ENCODE data around the gene MBD6.
"Not testable (repeated sequence)": the region's sequence is repeated elsewhere in the genome, so short reads cannot be mapped to it uniquely, and the experiment has no call there.

Gene MBD6

DNA sequence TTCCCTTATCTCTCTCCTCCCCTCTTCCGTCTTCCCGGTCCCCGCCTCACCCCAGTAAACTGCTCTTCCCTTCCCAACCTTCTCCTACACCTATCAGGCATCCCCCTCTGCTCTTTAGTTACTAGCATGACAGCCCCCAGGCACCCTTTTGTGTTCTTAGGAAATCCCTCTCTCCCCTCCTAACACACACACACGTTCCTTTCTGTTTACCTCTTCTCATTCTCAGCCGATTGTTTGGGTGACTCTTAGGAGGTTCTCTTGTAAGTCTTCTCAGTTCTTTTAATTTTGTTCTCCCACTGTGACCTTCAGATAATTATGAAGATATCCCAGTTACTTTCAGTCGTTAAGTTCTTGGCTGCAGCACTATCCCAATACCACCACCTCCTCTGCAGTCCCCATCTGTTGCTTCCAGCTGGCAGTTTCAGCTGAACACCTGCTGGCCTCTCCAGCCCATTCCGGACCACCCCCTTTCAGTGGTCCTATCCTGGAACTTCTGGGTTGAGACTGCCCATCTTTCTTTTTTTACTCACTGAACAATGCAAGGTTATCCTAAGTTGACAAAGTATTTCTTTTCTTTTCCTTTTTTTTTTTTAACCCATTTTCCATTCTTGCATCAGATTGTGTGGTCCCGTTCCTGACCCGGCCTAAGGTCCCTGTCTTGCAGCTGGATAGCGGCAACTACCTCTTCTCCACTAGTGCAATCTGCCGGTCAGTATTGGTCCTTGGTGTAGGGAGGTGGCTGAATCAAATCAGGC is 34.0 kb upstream of the MBD6 start:
- DNase-seq = peak; percentile 24

DNA sequence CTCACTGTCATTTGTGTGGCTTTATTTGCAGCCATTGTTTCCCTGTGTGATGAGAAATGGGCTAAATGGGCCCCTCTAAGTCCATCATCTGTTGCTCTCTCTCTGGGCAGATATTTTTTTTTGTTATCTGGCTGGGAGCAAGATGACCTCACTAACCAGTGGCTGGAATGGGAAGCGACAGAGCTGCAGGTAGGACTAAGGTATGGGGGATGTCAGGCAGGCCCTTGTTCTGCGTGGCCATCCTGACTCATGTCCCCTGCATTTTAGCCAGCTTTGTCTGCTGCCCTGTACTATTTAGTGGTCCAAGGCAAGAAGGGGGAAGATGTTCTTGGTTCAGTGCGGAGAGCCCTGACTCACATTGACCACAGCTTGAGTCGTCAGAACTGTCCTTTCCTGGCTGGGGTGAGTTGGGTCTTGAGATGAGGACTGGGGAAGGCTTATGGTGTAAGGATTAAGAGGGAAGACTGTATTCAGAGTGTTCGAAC is 33.4 kb upstream of the MBD6 start:
- no peak for DNase-seq

DNA sequence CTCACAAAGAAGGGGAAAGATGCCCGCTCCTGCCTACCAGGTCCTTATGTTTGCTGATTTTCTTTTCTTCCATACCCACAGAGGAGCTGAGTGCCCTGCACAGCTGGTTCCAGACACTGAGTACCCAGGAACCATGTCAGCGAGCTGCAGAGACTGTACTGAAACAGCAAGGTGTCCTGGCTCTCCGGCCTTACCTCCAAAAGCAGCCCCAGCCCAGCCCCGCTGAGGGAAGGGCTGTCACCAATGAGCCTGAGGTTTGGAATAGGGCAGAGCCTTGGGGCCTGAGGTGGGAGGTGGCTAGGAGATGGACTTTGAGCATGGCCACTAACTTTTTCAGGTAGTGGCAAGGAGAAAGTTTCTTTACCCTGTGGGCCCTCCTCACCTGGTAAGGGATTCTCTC is 32.5 kb upstream of the MBD6 start:
- DNase-seq = no peak

DNA sequence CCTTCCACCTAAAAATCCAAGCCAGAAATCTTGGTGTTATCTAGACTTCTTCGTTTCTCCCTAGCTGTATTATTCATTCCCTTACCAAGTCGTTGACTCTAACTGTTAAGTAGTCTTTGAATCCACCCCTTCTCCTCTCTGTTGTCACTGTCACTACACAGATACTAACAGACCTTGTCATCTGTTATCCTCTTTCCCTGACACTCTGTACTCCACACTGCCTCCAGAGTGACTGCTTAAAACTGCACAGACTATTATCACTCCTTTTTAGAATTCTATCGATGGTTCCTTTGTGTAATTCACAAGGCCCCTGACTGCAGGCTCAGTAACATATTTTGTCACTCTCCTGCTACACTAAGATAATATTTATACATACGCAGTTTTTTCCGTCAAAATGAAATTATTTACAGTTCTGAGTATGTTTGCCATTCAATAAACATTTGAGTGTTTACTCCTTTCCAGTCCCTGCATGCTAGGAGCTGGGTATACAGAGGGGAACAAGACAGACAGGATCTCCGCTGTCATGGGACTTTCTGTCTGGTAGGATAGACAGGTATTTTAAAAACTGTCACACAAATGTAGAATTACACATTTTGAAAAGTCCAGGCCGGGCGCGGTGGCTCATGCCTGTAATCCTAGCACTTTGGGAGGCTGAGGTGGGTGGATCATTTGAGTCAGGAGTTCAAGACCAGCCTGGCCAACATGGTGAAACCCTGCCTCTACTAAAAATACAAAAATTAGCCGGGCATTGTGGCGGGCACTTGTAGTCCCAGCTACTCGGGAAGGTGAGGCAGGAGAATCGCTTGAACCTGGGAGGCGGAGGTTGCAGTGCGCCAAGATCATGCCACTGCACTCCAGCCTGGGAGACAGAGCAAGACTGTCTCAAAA is 31.0 kb upstream of the MBD6 start:
- DNase-seq = peak; percentile 18

DNA sequence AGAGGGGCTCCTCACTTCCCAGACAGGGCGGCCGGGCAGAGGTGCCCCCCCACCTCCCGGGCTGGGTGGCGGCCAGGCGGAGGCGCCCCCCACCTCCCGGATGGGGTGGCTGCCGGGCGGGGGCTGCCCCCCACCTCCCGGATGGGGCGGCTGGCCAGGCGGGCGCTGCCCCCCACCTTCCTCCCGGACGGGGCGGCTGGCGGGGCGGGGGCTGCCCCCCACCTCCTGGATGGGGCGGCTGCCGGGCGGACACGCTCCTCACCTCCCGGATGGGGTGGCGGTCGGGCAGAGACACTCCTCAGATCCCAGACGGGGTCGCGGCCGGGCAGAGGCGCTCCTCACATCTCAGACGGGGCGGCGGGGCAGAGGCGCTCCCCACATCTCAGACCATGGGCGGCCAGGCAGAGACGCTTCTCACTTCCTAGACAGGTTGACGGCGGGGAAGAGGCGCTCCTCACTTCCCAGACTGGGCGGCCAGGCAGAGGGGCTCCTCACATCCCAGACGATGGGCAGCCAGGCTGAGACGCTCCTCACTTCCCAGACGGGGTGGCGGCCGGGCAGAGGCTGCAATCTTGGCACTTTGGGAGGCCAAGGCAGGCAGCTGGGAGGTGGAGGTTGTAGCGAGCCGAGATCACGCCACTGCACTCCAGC is 27.4 kb upstream of the MBD6 start:
- not testable (repeated sequence) for DNase-seq

DNA sequence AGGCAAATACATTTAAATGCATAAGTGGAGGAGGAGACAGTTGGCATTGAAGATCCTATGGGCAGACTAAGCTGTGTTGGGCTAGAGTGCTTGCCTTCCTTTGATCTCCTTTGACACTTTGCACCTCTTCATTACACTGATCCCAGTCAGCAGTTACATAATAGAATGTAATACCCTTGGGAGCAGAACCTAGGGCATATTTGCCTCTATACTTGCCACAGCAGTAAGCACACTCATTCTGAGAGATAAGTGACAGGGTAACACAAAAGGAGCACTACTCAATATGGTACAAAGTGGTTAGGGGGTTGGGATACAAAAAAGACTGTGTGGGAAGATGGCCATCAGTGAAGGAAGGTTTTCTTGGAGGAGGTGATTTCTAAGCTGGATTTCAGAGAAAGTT is 25.8 kb upstream of the MBD6 start:
- no peak for DNase-seq

DNA sequence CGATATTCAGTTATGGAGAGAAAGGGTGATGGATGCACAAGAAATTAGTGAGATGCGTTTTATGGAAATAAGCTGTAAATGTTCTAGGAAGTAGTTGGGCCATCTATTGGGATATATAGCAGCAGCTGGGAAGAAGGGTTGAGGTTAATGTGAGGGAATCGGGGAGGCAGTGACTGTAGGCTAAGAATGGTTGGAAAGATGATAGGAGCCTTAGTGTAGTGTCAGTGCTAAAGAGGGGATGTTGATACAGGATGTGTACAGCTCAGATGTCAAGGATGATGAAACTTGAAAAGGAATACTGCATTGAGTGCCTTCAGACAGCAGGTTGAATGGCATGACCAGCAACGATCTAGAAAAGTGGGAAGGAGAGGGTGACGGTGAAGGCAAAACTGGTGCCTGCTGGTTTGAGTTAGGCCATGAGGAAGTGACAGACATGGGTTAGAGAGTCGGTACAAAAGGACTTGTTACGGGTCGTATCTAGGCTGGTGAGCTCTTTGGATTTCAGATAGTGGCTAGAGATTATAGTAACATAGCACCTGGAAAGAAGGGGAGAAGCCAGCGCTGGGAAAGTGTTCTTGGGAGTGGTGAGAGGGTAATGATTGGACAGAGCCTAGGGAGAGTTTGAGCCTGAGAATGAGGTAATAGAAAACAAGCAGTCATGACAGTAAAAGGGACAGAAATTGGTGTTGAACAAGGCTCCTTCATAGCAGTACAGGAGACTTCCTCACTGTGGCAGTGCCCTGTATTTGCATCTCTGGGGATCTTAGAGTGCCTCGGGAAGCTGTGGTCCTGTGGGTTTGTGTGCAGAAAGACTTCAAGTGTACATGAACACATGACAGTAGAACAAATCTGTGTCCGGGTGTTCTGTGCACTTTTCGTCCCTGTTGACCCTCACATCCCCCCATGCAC is 25.1 kb upstream of the MBD6 start:
- no peak for DNase-seq

DNA sequence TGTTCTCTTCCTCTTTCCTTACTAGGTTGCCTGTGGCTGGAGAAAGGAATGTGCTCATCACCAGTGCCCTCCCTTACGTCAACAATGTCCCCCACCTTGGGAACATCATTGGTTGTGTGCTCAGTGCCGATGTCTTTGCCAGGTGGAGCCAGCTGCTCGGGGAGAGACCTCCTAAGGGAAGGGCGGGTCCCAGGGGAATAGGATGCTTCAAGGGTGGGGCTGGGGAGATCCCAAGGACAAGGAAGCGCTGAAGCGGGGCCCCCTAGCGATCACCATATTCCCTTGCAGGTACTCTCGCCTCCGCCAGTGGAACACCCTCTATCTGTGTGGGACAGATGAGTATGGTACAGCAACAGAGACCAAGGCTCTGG is 24.5 kb upstream of the MBD6 start:
- no peak for DNase-seq

DNA sequence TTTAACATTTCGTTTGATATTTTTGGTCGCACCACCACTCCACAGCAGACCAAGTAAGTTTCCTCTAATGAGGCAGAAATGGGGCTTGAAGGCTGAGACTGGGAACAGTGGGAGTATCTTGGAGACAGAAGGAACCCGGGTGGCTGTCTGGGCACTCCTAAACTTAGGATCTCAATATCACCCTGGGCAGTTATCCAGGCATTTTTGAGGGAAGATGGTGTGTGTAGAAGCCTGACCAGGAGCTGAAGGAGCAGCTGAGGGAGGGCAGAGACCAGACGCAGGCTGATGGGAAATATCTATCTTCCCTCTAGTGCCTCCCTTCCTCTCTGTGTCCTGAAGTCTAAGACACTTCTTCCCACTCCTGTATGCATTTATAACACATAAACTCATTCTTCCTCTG is 24.1 kb upstream of the MBD6 start:
- no peak for DNase-seq

DNA sequence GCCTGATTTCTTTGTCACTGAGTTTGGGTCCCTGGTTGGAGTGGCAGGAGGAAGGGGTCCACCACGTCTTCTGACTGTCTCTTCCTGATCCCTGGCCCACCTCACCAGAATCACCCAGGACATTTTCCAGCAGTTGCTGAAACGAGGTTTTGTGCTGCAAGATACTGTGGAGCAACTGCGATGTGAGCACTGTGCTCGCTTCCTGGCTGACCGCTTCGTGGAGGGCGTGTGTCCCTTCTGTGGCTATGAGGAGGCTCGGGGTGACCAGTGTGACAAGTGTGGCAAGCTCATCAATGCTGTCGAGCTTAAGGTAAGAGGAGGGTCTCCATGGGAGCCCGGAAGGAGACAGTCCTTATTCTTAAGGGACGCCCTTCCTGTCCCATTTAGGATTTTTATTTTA is 22.4 kb upstream of the MBD6 start:
- DNase-seq = no peak

DNA sequence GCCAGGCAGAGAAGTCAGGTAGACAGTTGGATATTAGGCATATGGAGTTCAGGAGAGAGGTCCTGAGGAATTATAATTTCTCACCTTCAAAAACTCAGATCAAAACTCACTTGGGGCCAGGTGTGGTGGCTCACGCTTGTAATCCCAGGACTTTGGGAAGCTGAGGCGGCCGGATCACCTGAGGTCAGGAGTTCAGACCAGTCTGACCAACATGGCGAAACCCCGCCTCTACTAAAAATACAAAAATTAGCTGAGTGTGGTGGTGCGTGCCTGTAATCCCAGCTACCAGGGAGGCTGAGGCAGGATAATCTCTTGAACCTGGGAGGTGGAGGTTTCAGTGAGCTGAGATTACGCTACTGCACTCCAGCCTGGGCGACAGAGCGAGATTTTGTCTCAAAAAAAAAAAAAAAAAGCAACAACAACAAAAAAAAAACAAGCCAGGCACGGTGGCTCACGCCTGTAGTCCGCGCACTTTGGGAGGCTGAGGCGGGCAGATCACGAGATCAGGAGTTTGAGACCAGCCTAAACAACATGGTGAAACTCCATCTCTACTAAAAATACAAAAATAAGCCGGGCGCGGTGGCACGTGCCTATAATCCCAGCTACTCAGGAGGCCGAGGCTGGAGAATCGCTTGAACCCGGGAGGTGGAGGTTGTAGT is 20.2 kb upstream of the MBD6 start:
- not testable (repeated sequence) for DNase-seq

DNA sequence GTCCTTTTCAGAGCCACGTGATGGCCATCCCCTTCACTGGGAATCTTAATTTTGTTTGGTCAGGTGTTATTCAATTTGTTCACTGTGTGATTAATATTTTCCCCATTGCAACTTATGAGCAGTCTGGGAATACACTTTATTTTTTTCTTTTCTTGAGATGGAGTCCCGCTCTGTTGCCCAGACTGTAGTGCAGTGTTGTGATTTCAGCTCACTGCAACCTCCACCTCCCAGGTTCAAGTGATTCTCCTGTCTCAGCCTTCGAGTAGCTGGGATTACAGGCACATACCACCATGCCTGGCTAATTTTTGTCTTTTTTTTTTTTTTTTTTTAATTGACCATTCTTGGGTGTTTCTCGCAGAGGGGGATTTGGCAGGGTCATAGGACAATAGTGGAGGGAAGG is 16.1 kb upstream of the MBD6 start:
- not testable (repeated sequence) for DNase-seq

DNA sequence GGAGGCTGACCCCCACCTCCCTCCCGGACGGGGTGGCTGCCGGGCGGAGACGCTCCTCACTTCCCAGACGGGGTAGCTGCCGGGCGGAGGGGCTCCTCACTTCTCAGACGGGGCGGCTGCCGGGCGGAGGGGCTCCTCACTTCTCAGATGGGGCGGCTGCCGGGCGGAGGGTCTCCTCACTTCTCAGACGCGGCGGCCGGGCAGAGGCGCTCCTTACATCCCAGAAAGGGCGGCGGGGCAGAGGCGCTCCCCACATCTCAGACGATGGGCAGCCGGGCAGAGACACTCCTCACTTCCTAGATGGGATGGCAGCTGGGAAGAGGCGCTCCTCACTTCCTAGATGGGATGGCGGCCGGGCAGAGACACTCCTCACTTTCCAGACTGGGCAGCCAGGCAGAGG is 14.8 kb upstream of the MBD6 start:
- DNase-seq = not testable (repeated sequence)

DNA sequence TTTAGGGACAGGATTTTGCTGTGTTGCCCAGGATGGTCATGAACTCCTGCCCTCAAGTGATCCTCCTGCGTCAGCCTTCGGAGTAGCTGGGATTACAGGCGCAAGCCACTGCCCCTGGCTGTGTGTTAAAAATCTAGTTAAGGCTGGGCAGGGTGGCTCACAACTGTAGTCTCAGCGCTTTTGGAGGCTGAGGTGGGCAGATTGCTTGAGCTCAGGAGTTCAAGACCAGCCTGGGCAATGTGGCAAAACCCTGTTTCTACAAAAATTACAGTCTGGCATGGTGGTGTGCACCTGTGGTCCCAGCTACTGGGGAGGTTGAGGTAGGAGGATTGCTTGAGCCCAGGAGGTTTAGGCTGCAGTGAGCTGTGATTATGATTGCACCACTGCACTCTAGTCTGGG is 11.5 kb upstream of the MBD6 start:
- no peak for DNase-seq

DNA sequence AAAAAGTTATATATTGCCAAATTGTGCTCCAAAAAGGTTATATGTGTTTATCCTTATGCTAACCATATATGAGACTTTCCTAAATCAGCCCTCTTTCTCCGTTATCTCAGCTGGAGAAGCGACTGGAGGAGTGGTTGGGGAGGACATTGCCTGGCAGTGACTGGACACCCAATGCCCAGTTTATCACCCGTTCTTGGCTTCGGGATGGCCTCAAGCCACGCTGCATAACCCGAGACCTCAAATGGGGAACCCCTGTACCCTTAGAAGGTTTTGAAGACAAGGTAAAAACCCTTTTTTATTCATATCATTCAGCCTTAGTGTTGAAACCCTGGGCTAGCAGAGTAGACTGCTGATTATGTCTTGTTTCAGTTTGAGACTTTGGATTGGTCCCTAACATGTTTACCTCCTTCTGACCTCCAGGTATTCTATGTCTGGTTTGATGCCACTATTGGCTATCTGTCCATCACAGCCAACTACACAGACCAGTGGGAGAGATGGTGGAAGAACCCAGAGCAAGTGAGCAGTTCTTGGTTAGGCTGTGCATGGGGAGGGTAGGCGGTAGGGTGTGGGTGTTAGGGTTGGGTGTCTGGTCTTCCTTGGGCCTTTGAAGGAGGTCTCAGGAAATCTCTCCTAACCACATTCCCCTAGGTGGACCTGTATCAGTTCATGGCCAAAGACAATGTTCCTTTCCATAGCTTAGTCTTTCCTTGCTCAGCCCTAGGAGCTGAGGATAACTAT is 10.9 kb upstream of the MBD6 start:
- no peak for DNase-seq

DNA sequence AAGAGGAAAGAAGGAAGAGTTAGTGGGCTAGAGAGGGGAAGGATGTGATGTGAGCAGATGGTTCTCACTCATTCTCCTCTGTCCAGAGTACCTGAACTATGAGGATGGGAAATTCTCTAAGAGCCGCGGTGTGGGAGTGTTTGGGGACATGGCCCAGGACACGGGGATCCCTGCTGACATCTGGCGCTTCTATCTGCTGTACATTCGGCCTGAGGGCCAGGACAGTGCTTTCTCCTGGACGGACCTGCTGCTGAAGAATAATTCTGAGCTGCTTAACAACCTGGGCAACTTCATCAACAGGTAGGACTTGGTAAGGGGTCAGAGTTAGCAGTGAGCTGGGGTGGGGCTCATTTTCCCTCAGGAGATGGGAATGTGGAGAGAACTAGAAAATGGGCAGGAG is 10.0 kb upstream of the MBD6 start:
- DNase-seq = no peak

DNA sequence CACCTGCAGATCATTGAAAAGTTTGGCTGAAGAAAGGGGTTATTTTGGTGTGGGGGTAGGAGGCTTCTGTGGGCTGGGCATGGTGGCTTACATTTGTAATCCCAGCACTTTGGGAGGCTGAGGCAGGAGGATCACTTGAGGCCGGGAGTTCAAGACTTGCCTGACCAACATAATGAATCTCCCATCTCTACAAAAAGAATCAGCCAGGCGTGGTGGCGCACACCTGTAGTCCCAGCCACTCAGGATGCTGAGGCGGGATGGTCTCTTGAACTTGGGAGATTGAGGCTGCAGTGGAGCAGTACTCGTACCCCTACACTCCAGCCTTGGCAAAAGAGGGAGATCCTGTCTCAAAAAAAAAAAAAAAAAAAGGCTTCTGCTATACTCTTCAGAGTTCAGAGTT is 9.4 kb upstream of the MBD6 start:
- no peak for DNase-seq

DNA sequence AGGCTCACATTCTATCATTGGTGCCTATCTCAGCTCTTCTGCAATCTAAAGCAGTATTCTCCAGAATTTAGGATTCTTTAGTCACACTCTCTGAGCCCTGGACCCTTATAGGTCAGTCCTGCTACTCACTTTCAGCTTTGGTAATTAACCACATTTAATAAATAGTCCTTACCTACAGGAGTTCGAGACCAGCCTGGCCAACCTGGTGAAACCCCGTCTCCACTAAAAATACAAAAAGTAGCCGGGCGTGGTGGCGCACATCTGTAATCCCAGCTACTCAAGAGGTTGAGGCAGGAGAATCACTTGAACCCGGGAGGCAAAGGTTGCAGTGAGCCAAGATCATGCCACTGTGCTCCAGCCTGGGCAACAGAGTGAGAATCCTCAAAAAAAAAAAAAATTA is 8.9 kb upstream of the MBD6 start:
- not testable (repeated sequence) for DNase-seq

DNA sequence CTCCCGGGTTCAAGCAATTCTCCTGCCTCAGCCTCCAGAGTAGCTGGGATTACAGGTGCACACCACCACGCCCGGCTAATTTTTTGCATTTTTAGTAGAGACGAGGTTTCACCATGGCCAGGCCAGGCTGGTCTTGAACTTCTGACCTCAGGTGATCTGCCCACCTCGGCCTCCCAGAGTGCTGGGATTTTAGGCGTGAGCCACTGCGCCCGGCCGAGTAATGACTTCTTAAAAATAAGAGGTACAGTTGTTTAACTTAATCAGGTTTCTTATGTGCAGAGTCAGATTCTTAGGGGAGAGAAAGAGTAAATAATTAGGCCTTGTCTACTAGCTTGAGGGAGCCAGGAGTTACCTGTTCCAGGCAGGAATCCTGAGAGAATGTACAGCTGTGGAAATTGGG is 8.4 kb upstream of the MBD6 start:
- not testable (repeated sequence) for DNase-seq

DNA sequence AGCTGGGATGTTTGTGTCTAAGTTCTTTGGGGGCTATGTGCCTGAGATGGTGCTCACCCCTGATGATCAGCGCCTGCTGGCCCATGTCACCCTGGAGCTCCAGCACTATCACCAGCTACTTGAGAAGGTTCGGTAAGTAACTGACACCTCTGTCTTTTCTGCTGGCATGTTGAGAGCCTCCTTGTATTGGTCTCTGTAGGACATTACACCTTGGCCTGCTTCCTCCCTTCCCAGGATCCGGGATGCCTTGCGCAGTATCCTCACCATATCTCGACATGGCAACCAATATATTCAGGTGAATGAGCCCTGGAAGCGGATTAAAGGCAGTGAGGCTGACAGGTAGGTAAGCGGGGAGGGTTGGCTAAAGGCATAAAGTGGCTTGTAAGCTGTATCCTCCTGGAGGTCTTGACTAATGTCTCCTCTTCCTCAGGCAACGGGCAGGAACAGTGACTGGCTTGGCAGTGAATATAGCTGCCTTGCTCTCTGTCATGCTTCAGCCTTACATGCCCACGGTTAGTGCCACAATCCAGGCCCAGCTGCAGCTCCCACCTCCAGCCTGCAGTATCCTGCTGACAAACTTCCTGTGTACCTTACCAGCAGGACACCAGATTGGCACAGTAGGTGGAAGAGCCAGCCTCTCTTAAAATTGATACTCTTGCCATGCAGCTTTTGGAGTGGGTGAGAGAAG is 7.8 kb upstream of the MBD6 start:
- no peak for DNase-seq
